C1 segment of cervical spinal cord (tissue), 14 donors: ENCODE results near the gene WFS1.
A peak's percentile ranks its signal among the peaks of the same experiment; 100 is the strongest.

Source experiments
- DNase-seq, 14 donors: peaks; one replicate each; lab custom pipeline; 2025; lab: John Stamatoyannopoulos, UW

Gene WFS1

GRCh38 chr4:6262176-6262575, 7.5 kb upstream of the WFS1 start:
- no peak for DNase-seq

GRCh38 chr4:6262847-6263487, 6.7 kb upstream of the WFS1 start:
- DNase-seq, result no peak

GRCh38 chr4:6263526-6264224, 6.0 kb upstream of the WFS1 start:
- DNase-seq, result no peak

- DNase-seq, result no peak
These were observed 5.5 kb upstream of the WFS1 start for GRCh38 chr4:6264225-6264540.

- DNase-seq, result no peak
These were observed 4.1 kb upstream of the WFS1 start for GRCh38 chr4:6265546-6265945.

- DNase-seq, result no peak
These were observed 2.1 kb upstream of the WFS1 start for GRCh38 chr4:6267573-6267972.

GRCh38 chr4:6268650-6269615, 717 bp upstream of the WFS1 start:
- peak in 1 of 14 donors; percentile 47 for DNase-seq

- peak in 4 of 14 donors; percentile 20 to 50 (median 36) for DNase-seq
These were observed 1.0 kb downstream of the WFS1 start for GRCh38 chr4:6270636-6271121.

- peak in 1 of 14 donors; percentile 52 for DNase-seq
These were observed 1.6 kb downstream of the WFS1 start for GRCh38 chr4:6271206-6271605.

- DNase-seq, result peak in 4 of 14 donors; percentile 22 to 87 (median 46)
These were observed 2.2 kb downstream of the WFS1 start for GRCh38 chr4:6271701-6272465.

GRCh38 chr4:6272863-6273660, 3.4 kb downstream of the WFS1 start:
- no peak for DNase-seq

GRCh38 chr4:6273661-6273990, 4.0 kb downstream of the WFS1 start:
- no peak for DNase-seq

- DNase-seq, result no peak
These were observed 5.7 kb downstream of the WFS1 start for GRCh38 chr4:6275351-6275750.

GRCh38 chr4:6275898-6276806, 6.5 kb downstream of the WFS1 start:
- peak in 7 of 14 donors; percentile 11 to 33 (median 14) for DNase-seq

GRCh38 chr4:6277139-6277802, 7.6 kb downstream of the WFS1 start:
- peak in 4 of 14 donors; percentile 5 to 51 (median 28) for DNase-seq

- no peak for DNase-seq
These were observed 8.5 kb downstream of the WFS1 start for GRCh38 chr4:6277935-6278800.

GRCh38 chr4:6278801-6279197, 9.1 kb downstream of the WFS1 start:
- DNase-seq, result peak in 1 of 14 donors; percentile 24
